Inferior parietal cortex (tissue), 1 donor: ENCODE results near the gene FAAP20.

Source experiments
- DNase-seq: peaks from one replicate; pipeline ENCODE4 v3.0.0-alpha.2; 2016; ENCODE audit errors: extremely low spot score

FAAP20 gene

GRCh38 chr1:2177946-2178538 is 16.5 kb downstream of the FAAP20 start:
- DNase-seq = no peak

DNA sequence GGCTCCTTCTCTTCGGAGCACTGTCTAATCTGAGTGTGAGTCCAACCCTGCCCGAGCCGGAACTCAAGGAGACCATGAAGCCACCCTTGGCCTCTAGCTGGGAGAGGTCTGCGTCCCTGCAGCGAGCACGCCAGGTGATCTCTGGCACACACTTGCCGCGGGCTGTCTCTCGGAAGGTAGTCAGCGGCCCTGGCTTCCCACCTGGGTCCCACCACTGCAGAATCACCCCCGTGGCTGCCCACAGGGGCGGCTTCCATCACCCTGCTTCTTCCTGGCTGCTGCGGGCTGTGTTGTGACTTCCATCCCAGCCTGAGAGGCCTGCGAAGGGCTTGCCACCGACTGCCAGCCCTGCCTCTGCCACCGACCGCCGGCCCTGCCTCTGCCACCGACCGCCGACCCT is 17.0 kb downstream of the FAAP20 start:
- DNase-seq = no peak

DNA sequence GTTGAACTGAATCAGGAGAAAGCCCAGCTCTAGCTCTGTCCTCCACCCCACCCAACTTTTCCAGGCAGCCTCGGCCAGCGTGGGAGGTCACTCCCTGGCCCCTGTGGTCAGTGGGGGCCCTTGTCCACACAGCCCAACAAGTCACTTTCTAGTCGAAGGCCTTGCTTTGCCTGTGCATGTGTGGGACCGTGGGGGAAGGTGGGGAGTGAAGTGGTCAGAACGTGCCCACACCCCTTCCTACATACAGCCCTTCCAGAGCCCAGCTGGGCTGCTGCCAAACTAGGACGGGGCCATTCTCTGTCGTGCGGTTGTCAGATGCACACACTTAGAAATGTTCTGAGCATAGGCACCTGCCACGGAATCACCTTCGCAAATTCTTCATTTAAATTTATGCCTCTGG is 18.0 kb downstream of the FAAP20 start:
- DNase-seq = no peak

GRCh38 chr1:2175681-2176454 is 18.7 kb downstream of the FAAP20 start:
- DNase-seq = no peak

DNA sequence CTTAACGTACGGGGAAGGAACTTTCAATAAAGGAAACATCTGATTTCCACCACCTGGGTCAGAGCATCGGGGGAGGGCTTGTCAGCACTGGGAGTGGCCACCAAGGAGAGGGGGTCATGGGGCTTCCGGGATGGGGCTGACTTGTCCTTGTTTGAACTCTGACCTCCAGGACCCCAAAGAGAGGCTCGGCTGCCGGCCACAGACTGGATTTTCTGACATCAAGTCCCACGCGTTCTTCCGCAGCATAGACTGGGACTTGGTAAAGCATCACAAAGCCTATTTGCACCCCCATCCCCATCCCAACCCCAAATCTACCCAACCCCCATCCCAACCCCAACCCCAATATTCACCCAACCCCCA is 19.5 kb downstream of the FAAP20 start:
- no peak for DNase-seq

DNA sequence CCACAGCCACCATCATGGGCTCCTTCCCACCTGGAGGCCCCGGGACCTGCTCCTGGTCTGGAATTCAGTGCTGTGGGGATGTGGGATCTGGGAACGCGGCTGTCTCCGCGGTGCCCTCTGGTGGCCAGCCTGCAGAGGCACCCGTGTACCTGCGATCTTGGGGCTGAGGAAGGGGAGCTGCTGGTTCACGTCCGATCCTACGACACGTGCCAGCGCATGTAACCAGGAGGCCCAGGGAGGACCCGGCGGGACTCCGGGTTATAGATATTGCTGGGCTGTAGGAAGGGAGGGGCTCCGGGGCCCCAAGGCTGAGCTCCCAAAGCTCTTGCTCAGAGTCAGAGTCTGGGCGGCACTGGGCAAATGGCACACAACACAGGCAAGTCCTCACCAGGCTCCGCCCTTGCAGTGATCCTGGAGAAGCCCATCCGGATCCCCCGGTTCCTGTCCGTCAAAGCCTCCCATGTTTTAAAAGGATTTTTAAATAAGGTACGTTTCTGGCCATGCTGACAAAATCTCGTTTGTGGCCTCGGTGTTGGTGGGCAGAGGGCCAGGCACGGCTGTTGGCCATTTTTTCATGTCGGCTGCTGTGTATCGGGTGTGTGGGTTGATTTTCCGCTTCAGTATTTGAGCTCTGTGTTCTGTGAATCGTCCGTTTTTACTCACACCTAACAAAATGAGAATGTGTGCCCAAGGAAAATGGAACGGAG is 20.1 kb downstream of the FAAP20 start:
- peak; percentile 34 for DNase-seq

DNA sequence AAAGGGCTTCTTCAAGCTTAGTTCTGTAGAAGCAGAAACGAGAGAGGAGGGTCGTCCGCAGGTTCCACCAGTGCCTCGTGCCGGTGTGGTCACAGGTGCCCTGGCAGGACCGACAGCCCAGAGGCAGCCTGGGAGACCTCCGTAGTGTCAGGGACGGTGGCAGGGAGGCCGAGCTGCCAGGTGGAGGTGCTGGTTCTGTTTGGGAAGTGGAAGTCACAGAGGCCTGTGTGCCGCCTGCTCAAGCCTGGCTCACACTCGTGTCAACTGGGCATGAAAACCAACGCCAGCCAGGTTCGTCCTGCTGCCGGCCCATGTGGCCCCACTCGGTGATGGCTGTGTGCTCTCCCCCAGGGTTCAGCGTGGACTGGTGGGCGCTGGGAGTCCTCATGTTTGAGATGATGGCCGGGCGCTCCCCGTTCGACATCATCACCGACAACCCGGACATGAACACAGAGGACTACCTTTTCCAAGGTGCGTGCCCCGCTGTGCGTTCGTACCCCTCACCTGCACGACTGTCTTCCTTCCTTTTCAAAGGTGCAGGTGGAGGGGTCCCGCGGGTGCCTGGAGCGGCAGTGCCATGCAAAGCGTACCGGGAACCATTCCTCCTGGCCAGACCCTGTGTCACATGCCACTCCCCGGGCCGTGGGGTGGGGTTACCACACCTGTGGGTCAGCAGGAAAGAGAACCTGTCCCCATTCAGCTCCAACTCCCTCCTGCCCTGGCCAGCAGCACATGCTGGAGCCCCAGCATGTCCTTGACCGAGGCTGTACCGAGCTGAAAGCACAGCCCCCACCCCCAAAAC is 20.8 kb downstream of the FAAP20 start:
- no peak for DNase-seq

DNA sequence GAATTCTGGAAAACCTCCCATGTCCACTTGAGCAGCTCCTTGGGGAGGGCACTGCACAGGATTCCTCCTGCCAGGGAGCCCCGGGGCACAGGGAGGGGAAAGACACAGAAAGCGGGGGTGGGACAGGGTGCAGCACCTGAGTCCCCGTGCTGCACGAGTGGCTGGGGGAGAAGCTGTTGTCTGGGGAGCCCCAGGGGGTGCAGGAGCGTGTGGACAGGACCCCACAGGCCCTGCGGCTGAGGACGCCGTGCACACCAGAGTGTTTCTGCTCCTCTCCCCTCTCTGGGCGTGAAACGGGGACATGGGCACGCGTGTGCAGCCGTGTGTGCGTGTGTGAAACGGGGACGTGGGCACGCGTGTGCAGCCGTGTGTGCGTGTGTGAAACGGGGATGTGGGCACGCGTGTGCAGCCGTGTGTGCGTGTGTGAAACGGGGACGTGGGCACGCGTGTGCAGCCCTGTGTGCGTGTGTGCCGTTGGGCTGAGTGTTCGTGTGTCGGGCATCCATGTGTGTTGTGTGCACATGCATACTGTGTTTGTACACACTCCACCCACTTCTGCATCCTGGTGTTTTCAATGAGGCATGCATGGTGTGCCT is 21.9 kb downstream of the FAAP20 start:
- no peak for DNase-seq

DNA sequence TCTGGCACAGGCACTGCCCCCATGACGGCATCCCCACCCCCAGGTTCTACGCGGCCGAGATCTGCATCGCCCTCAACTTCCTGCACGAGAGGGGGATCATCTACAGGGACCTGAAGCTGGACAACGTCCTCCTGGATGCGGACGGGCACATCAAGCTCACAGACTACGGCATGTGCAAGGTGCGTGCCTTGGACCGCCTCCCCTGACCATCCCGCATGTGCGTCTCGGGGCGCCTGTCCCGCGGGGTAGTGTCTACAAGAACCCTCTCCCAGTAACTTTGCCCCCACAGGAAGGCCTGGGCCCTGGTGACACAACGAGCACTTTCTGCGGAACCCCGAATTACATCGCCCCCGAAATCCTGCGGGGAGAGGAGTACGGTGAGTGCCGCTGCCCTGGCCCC is 22.6 kb downstream of the FAAP20 start:
- no peak for DNase-seq

- no peak for DNase-seq
Measured at GRCh38 chr1:2170211-2170610, 24.4 kb downstream of the FAAP20 start.

- no peak for DNase-seq
Measured at GRCh38 chr1:2169200-2169836, 25.3 kb downstream of the FAAP20 start.

- no peak for DNase-seq
Measured at GRCh38 chr1:2168535-2168934, 26.0 kb downstream of the FAAP20 start.

GRCh38 chr1:2168090-2168489 is 26.5 kb downstream of the FAAP20 start:
- no peak for DNase-seq

DNA sequence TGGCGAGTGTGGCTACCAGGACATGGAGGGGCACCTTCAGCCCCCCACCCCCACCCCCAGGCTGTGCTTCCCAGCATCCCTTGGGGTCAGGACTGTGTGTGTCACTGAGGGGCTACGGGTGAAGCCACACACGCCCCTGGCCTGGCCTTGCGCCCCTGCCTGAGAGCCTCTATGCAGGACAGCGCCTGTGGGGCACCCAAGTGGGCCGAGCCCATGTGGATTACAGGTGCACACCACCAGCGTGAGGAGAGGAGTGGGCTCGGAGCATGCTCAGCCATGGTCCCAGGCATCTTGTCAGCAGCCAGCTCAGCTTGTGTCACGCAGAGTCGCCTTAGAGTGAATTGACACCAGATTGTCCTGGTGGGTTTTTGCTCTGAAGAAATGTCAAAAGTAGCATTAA is 27.9 kb downstream of the FAAP20 start:
- DNase-seq = no peak

- DNase-seq = no peak
Measured at GRCh38 chr1:2166254-2166653, 28.3 kb downstream of the FAAP20 start.

DNA sequence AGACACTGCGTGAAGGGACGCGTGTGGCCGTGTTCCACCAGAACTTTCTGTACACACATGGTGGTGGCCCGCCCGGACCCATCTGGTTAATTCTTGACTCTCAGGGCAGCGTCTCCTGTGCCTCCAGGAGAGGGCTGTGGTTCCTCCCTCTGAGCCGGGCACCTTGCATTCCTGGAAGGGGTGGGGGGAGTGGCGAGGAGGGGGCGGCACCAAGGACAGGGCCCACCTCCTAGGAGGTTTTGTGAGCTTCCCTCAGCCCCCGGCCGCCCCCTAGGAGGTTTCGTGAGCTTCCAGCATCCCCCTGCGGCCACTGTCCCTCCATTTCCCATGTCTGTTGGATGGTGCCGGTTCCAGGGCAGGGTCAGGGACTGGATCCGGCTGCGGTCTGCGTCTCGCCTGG is 28.9 kb downstream of the FAAP20 start:
- no peak for DNase-seq

DNA sequence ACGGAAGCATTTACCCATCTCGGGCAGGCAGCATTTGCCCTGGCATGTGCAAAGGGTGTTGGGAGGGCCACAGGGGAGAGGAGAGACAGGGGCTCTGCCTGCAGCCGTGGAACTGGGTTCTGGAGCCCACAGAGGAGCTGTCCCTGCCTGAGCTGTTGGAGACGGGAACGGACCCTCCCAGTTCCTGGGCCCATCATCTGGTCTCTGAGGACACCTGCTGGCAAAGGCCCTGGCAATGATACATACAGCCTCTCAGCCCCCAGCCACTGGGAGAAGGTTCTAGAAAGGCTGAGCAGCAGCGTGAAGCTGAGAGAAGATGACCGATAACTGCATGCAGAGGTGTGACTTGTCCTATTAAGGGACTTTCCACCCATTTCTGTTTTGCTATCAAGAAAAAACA is 31.4 kb downstream of the FAAP20 start:
- no peak for DNase-seq

DNA sequence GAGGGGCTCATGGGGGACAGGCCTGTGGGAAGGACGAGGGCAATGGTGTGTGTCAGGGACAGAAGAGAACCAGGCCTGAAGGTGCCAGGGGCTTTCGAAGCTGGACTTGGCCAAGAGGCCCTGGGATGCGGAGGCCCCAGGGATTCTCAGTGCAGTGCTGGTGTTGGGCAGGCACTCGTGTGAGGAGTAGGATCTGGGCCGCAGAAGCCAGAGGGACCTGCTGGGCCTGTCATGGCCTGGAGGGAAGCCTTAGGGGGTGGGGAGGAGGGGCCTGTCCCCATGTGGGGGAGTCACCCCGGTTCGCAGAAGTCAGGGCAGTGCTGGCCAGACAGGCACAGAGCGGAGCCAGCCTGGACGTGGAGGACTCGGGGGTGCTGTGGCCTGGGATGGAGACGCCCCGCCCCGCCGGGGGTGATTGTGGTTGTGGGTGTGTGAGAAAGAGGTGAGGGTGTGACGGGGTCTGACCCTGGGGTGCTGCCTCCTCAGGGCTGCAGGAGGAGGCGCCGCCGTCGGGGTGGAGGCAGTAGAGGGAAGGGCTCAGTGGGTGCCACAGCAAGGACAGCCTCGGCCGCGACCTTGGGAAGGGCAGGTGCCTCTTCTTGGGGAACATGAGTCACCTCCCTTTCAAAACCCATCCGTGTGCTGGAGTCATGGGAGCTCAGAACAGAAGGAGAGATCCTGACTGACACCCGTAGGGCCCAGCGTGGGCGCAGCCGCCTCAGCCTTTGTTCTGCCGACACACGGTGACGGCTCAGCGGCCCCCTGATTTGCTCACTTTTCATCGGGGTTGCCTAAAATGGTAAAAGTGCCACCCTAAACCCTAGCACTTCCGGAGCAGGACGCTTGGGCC is 33.9 kb downstream of the FAAP20 start:
- DNase-seq = no peak

GRCh38 chr1:2159124-2159523 is 35.4 kb downstream of the FAAP20 start:
- DNase-seq = no peak

- no peak for DNase-seq
Measured at GRCh38 chr1:2158272-2158671, 36.3 kb downstream of the FAAP20 start.

DNA sequence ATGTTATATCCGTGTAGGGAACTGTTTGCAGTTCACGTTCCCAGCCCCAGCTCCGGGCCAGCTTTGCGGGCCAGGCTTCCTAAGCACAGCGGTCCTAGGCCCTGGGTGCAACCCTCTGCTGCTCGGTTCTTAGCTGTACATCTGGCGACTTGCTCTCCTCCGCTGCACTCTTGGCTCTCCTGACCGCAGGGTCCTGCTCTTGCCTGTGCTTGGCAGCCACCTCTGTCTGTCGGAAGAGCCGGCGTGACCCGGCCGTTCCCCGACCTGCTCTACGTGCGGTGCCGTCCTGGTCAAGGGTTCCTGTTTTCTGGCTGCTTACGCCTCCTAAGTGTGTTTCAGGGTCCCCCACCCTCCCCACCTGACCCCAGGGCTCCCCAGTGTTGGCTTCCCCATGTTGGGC is 36.7 kb downstream of the FAAP20 start:
- DNase-seq = no peak
